ENCODE data around the gene ZFAND5. TPM values are rescaled to one million over a fixed set of nuclear protein-coding genes. Genes with fewer than 3 reads are reported as not detected.

The ZFAND5 gene
- total RNA-seq, result 53.5 and 88.5 TPM in 2 replicates

- DNase-seq (ENCODE audit: low read depth in 2 of 2), result peak; percentile 90 to 98
Observed at GRCh38 chr9:72364679-72365524, at the start of gene ZFAND5. Gene ZFAND5 (minus strand): TSS chr9:72365208. CDS start chr9:72360778, 4,430 bp downstream.

- DNase-seq (ENCODE audit: low read depth in 2 of 2), result no peak
Observed at GRCh38 chr9:72412483-72413040, 47.6 kb upstream of the ZFAND5 start.

- DNase-seq (ENCODE audit: low read depth in 2 of 2), result no peak
Observed at GRCh38 chr9:72410214-72410613, 45.2 kb upstream of the ZFAND5 start.

- DNase-seq (ENCODE audit: low read depth in 2 of 2), result no peak
Observed at GRCh38 chr9:72407114-72407513, 42.1 kb upstream of the ZFAND5 start.

GRCh38 chr9:72402744-72403143 lies 37.7 kb upstream of the ZFAND5 start:
- DNase-seq (ENCODE audit: low read depth in 2 of 2), result no peak

- no peak for DNase-seq (ENCODE audit: low read depth in 2 of 2)
Observed at GRCh38 chr9:72401396-72401795, 36.4 kb upstream of the ZFAND5 start.

GRCh38 chr9:72400866-72401265 lies 35.9 kb upstream of the ZFAND5 start:
- no peak for DNase-seq (ENCODE audit: low read depth in 2 of 2)

- no peak for DNase-seq (ENCODE audit: low read depth in 2 of 2)
Observed at GRCh38 chr9:72399391-72399790, 34.4 kb upstream of the ZFAND5 start.

GRCh38 chr9:72396247-72397091 lies 31.5 kb upstream of the ZFAND5 start:
- peak in 1 of 2 donors; percentile 26 for DNase-seq (ENCODE audit: low read depth in 2 of 2)

GRCh38 chr9:72394066-72394465 lies 29.1 kb upstream of the ZFAND5 start:
- no peak for DNase-seq (ENCODE audit: low read depth in 2 of 2)

GRCh38 chr9:72390907-72391306 lies 25.9 kb upstream of the ZFAND5 start:
- no peak for DNase-seq (ENCODE audit: low read depth in 2 of 2)

GRCh38 chr9:72386186-72386585 lies 21.2 kb upstream of the ZFAND5 start:
- no peak for DNase-seq (ENCODE audit: low read depth in 2 of 2)

GRCh38 chr9:72384710-72385485 lies 19.9 kb upstream of the ZFAND5 start:
- no peak for DNase-seq (ENCODE audit: low read depth in 2 of 2)

GRCh38 chr9:72383978-72384709 lies 19.1 kb upstream of the ZFAND5 start:
- DNase-seq (ENCODE audit: low read depth in 2 of 2), result no peak

GRCh38 chr9:72382405-72382804 lies 17.4 kb upstream of the ZFAND5 start:
- no peak for DNase-seq (ENCODE audit: low read depth in 2 of 2)

GRCh38 chr9:72377041-72377440 lies 12.0 kb upstream of the ZFAND5 start:
- no peak for DNase-seq (ENCODE audit: low read depth in 2 of 2)

GRCh38 chr9:72371151-72371550 lies 6.1 kb upstream of the ZFAND5 start:
- no peak for DNase-seq (ENCODE audit: low read depth in 2 of 2)

GRCh38 chr9:72365525-72366256 lies 683 bp upstream of the ZFAND5 start:
- DNase-seq (ENCODE audit: low read depth in 2 of 2), result peak; percentile 70 to 90

GRCh38 chr9:72363908-72364678 lies 915 bp downstream of the ZFAND5 start:
- DNase-seq (ENCODE audit: low read depth in 2 of 2), result peak; percentile 34 to 85

Data from dermis microvascular lymphatic vessel endothelial cell (primary cell).